Tibial nerve (tissue), 4 donors: ENCODE results near the gene TBX5.

Source experiments
- EP300 ChIP-seq, 2 donors: sonication (generic); formaldehyde crosslinking; IDR thresholded peaks; one replicate each; pipeline ENCODE4 v1.6.1; 2017; ENCODE audit warnings: antibody characterized with exemption in 2 of 2, mild to moderate bottlenecking in 1 of 2
- POLR2A ChIP-seq, 2 donors: fragments of 450-650 bp; IDR thresholded peaks; one replicate each; pipeline ENCODE4 v1.6.1; 2017; ENCODE audit warnings: antibody characterized with exemption in 2 of 2, mild to moderate bottlenecking in 2 of 2, moderate library complexity in 2 of 2
- TF ChIP-seq, protein P1 (sequence below), 5 experiments: fragments of 200-600 bp in 3 of 5; fragments of 450-650 bp in 2 of 5; sonication (generic) in 3 of 5; IDR thresholded peaks; one replicate each; pipeline ENCODE4 v1.5.1; 2016 to 2019; ENCODE audit warnings: antibody characterized with exemption in 5 of 5, mild to moderate bottlenecking in 3 of 5, moderate library complexity in 2 of 5

DNA sequence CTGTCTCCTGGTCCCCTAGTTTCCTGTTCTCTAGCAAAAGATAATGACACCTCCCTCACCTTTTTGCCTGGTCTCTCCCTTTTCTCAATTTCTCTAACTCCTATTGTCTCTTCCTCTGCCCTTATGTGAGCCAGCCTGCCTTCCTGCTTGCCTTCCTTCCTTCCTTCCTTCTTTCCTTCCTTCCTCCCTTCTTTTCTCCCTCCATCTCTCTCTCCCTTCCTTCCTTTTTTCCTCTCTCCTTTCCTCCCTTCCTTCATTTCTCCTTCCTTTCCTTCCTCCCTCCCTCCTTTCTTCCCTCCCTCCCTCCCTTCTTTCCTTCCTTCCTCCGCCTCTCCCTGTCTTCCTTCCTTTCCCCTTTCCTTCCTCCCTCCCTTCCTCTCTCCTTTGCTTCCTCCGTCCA, 45.7 kb upstream of the TBX5 start:
- TF ChIP-seq, protein P1, sequence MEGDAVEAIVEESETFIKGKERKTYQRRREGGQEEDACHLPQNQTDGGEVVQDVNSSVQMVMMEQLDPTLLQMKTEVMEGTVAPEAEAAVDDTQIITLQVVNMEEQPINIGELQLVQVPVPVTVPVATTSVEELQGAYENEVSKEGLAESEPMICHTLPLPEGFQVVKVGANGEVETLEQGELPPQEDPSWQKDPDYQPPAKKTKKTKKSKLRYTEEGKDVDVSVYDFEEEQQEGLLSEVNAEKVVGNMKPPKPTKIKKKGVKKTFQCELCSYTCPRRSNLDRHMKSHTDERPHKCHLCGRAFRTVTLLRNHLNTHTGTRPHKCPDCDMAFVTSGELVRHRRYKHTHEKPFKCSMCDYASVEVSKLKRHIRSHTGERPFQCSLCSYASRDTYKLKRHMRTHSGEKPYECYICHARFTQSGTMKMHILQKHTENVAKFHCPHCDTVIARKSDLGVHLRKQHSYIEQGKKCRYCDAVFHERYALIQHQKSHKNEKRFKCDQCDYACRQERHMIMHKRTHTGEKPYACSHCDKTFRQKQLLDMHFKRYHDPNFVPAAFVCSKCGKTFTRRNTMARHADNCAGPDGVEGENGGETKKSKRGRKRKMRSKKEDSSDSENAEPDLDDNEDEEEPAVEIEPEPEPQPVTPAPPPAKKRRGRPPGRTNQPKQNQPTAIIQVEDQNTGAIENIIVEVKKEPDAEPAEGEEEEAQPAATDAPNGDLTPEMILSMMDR (IDR thresholded peaks at IDR 0.05) = no peak
- TF ChIP-seq EP300 (IDR thresholded peaks at IDR 0.05) = no peak
- no peak for TF ChIP-seq POLR2A (IDR thresholded peaks at IDR 0.05)
